Measurements from ENCODE around the gene ZACN. TPM values are rescaled to one million over a fixed set of nuclear protein-coding genes. Genes with fewer than 3 reads are reported as not detected.

ZACN gene
- total and polyA plus RNA-seq, 2 donors (not counting 3 experiments of a cell fraction or from before 2014, with no cell fraction given), result 0.18 TPM; not detected in 1

DNA sequence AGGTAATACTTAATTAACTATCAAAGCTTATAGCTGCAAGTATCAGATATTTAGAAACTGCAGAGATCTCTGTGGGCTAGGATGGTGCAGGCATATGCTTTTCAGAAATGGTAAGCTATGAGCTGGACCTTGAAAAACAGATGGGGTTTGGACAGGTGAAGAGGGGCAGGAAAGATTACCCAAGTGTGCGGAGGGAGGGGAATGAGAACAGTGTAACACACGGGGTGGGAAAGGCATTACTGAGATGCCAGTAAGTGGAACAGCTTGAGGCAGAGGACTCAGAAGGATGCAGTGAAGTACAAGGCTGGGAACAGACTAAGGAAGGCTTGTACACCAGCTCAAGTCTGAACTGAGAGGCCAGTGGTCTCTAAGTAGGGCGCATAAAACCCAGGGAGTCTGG lies 29.7 kb upstream of the ZACN start:
- no peak overlapping the region for H3K9ac ChIP-seq (replicated peaks; ENCODE audit: extremely low read depth, insufficient read depth, low read length)
- CTCF ChIA-PET, result interaction anchor here (1.2 to 1.7 kb wide), 3 partner anchors 14 to 35 kb away, joined by 3 to 4 read pairs (median 3); no protein-coding TSS in a partner anchor
- peaks cover 12% of the 10 kb centered on the region for H3K4me1 ChIP-seq (ENCODE audit: control insufficient read depth, extremely low read depth, insufficient read depth, low read length)
- intact Hi-C loops (cut with micrococcal nuclease), result no loop called here
- H3K4me2 ChIP-seq (ENCODE audit: insufficient read depth, low read length), result no peak overlapping the region
- BruUV-seq (replicated peaks), result no TSS peak
- POLR2A ChIA-PET, result no interaction called here
- DNase-seq (ENCODE audit: low read depth, low spot score) (no peak), FAIRE-seq (no peak)
- H3K9me1 ChIP-seq (replicated peaks; ENCODE audit: control insufficient read depth, extremely low read depth, insufficient read depth, low read length), result no peaks in the 10 kb centered on the region
- peaks cover 16 to 37% of the 10 kb centered on the region in 2 experiments for H3K36me3 ChIP-seq (ENCODE audit: control insufficient read depth in 2 of 2, extremely low read depth in 1 of 2, insufficient read depth in 2 of 2, low read length in 2 of 2)
- H4K20me1 ChIP-seq (replicated peaks; ENCODE audit: control insufficient read depth, extremely low read depth, insufficient read depth, low read length), result no peaks in the 10 kb centered on the region
- H3K4me3 ChIP-seq (replicated peaks in 1 of 3; ENCODE audit: insufficient read depth in 1 of 3, low read depth in 1 of 3, low read length in 3 of 3), result no peak overlapping the region
- H3K27ac ChIP-seq (ENCODE audit: insufficient read depth, low read depth, low read length), result no peak overlapping the region
- TF ChIP-seq POLR2AphosphoS5 (IDR thresholded peaks at IDR 0.05; ENCODE audit: insufficient read depth, low read depth, low read length), result no peak
- TF ChIP-seq, protein P1, sequence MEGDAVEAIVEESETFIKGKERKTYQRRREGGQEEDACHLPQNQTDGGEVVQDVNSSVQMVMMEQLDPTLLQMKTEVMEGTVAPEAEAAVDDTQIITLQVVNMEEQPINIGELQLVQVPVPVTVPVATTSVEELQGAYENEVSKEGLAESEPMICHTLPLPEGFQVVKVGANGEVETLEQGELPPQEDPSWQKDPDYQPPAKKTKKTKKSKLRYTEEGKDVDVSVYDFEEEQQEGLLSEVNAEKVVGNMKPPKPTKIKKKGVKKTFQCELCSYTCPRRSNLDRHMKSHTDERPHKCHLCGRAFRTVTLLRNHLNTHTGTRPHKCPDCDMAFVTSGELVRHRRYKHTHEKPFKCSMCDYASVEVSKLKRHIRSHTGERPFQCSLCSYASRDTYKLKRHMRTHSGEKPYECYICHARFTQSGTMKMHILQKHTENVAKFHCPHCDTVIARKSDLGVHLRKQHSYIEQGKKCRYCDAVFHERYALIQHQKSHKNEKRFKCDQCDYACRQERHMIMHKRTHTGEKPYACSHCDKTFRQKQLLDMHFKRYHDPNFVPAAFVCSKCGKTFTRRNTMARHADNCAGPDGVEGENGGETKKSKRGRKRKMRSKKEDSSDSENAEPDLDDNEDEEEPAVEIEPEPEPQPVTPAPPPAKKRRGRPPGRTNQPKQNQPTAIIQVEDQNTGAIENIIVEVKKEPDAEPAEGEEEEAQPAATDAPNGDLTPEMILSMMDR (IDR thresholded peaks at IDR 0.05; ENCODE audit: extremely low read depth in 1 of 2, insufficient read depth in 1 of 2, low read depth in 1 of 2, low read length in 2 of 2), result no peak
- no peak for TF ChIP-seq GATA2 (IDR thresholded peaks at IDR 0.05; ENCODE audit: insufficient read depth, insufficient read length, low read depth, low read length)
- TF ChIP-seq POLR2A (IDR thresholded peaks at IDR 0.05; ENCODE audit: low read depth, low read length), result no peak
- TF ChIP-seq FOS (IDR thresholded peaks at IDR 0.05; ENCODE audit: borderline replicate concordance, insufficient read depth, low read length), result no peak
- TF ChIP-seq EZH2 (IDR thresholded peaks at IDR 0.05; ENCODE audit: borderline replicate concordance, low read depth, low read length, severe bottlenecking), result no peak
- TF ChIP-seq MYC (IDR thresholded peaks at IDR 0.05; ENCODE audit: low read depth, low read length), result no peak
- no peak for TF ChIP-seq JUN (IDR thresholded peaks at IDR 0.05; ENCODE audit: borderline replicate concordance, insufficient read depth, insufficient read length, low read depth)
- TF ChIP-seq, protein P2, sequence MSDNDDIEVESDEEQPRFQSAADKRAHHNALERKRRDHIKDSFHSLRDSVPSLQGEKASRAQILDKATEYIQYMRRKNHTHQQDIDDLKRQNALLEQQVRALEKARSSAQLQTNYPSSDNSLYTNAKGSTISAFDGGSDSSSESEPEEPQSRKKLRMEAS (IDR thresholded peaks at IDR 0.05; ENCODE audit: insufficient read depth, insufficient read length), result no peak
- H2AFZ ChIP-seq (ENCODE audit: low read depth, low read length), result no peak overlapping the region
- no peaks in the 10 kb centered on the region for H3K27me3 ChIP-seq (ENCODE audit: control insufficient read depth in 2 of 2, insufficient read depth in 2 of 2, low read length in 2 of 2)
- no peaks in the 10 kb centered on the region for H3K9me3 ChIP-seq (replicated peaks; ENCODE audit: control insufficient read depth, insufficient read depth, low read length)
- peaks cover 20% of the 10 kb centered on the region for H3K79me2 ChIP-seq (ENCODE audit: control insufficient read depth, insufficient read depth, low read length)
- dilution Hi-C loops (cut with MboI; ENCODE audit: extremely low pct_ligation_motif_present, low sequenced_read_pairs), result no loop called here

Measured in endothelial cell of umbilical vein (primary cell).